Measurements from ENCODE around the gene ULK4.

Gene ULK4

GRCh38 chr3:41846850-41847249 is 115.1 kb downstream of the ULK4 start:
- no peak overlapping the region for H3K27ac ChIP-seq (ENCODE audit: extremely low read depth, low read depth, low read length)
- no peaks in the 10 kb centered on the region for H3K9me3 ChIP-seq (ENCODE audit: control insufficient read depth, insufficient read depth, low read depth, low read length)
- ChIA-PET CTCF (no interaction called here), POLR2A (no interaction called here)
- no peaks in the 10 kb centered on the region for H3K4me1 ChIP-seq (ENCODE audit: control insufficient read depth, insufficient read depth, low read length)
- no peaks in the 10 kb centered on the region for H3K36me3 ChIP-seq (ENCODE audit: control insufficient read depth in 2 of 2, insufficient read depth in 1 of 2, low read length in 2 of 2)
- no peak overlapping the region for H3K4me3 ChIP-seq (ENCODE audit: low read depth, low read length)
- TF ChIP-seq ZNF324 (tag by site-specific recombination; IDR thresholded peaks at IDR 0.05), result no peak
- TF ChIP-seq OVOL3 (tag by site-specific recombination; IDR thresholded peaks at IDR 0.05), result no peak
- no peak for TF ChIP-seq KLF16 (tag by site-specific recombination; IDR thresholded peaks at IDR 0.05)
- no peak for TF ChIP-seq ZIC2 (tag by site-specific recombination; IDR thresholded peaks at IDR 0.05)
- TF ChIP-seq PRDM1 (tag by site-specific recombination; IDR thresholded peaks at IDR 0.05), result no peak
- TF ChIP-seq INSM2 (tag by site-specific recombination; IDR thresholded peaks at IDR 0.05), result no peak
- TF ChIP-seq ZNF513 (tag by site-specific recombination; IDR thresholded peaks at IDR 0.05), result no peak
- TF ChIP-seq GLIS1 (tag by site-specific recombination; IDR thresholded peaks at IDR 0.05), result no peak
- no peak for TF ChIP-seq ZNF501 (tag by site-specific recombination; IDR thresholded peaks at IDR 0.05)
- TF ChIP-seq ZNF302 (tag by site-specific recombination; IDR thresholded peaks at IDR 0.05; ENCODE audit: low read depth), result no peak
- no peak for TF ChIP-seq KLF9 (tag by site-specific recombination; IDR thresholded peaks at IDR 0.05; ENCODE audit: low read depth)
- TF ChIP-seq ZNF23 (tag by site-specific recombination; IDR thresholded peaks at IDR 0.05; ENCODE audit: borderline replicate concordance), result no peak
- TF ChIP-seq ZBTB21 (tag by site-specific recombination; IDR thresholded peaks at IDR 0.05), result no peak
- no peak for TF ChIP-seq PRDM2 (tag by site-specific recombination; IDR thresholded peaks at IDR 0.05; ENCODE audit: borderline replicate concordance)
- TF ChIP-seq ZNF548 (tag by site-specific recombination; IDR thresholded peaks at IDR 0.05), result no peak
- TF ChIP-seq TSHZ1 (tag by site-specific recombination; IDR thresholded peaks at IDR 0.05; ENCODE audit: borderline replicate concordance), result no peak
- no peak for TF ChIP-seq ZNF560 (tag by site-specific recombination; IDR thresholded peaks at IDR 0.05; ENCODE audit: borderline replicate concordance)
